HG03442 (cell line): ENCODE results near the gene ZDHHC7.

ENCODE experiments used
- ATAC-seq: cut with Tn5 transposase; IDR thresholded peaks from one replicate; pipeline ENCODE4 v1.9.1; 2021; ENCODE audit warnings: mild to moderate bottlenecking, moderate library complexity; ENCODE audit not compliant: unreplicated experiment

The ZDHHC7 gene

GRCh38 chr16:84925092-84925772 lies 86.1 kb downstream of the ZDHHC7 start:
- no peak for ATAC-seq

GRCh38 chr16:84924331-84925091 lies 86.8 kb downstream of the ZDHHC7 start:
- ATAC-seq, result no peak
